Prostate gland (tissue), 2 donors: ENCODE data around the gene NNAT.

Experiments used
- POLR2A ChIP-seq: fragments of 450-650 bp; IDR thresholded peaks from one replicate; pipeline ENCODE4 v1.6.1; 2016; ENCODE audit warnings: antibody characterized with exemption, mild to moderate bottlenecking
- POLR2AphosphoS5 ChIP-seq: sonication (generic); formaldehyde crosslinking; IDR thresholded peaks from one replicate; pipeline ENCODE4 v1.6.1; 2017; ENCODE audit warnings: antibody characterized with exemption
- TF ChIP-seq, protein P1 (sequence below), 4 experiments: fragments of 200-600 bp in 2 of 4; fragments of 450-650 bp in 2 of 4; sonication (generic) in 2 of 4; IDR thresholded peaks; 1 replicate in 3 of 4; 2 replicates in 1 of 4; pipeline ENCODE4 v1.5.1; 2016 to 2019; ENCODE audit warnings: antibody characterized with exemption in 4 of 4, mild to moderate bottlenecking in 2 of 4, moderate library complexity in 2 of 4

- no peak for TF ChIP-seq POLR2AphosphoS5
- TF ChIP-seq, protein P1, sequence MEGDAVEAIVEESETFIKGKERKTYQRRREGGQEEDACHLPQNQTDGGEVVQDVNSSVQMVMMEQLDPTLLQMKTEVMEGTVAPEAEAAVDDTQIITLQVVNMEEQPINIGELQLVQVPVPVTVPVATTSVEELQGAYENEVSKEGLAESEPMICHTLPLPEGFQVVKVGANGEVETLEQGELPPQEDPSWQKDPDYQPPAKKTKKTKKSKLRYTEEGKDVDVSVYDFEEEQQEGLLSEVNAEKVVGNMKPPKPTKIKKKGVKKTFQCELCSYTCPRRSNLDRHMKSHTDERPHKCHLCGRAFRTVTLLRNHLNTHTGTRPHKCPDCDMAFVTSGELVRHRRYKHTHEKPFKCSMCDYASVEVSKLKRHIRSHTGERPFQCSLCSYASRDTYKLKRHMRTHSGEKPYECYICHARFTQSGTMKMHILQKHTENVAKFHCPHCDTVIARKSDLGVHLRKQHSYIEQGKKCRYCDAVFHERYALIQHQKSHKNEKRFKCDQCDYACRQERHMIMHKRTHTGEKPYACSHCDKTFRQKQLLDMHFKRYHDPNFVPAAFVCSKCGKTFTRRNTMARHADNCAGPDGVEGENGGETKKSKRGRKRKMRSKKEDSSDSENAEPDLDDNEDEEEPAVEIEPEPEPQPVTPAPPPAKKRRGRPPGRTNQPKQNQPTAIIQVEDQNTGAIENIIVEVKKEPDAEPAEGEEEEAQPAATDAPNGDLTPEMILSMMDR (IDR thresholded peaks at IDR 0.05) = no peak
- TF ChIP-seq POLR2A = no peak
Observed at GRCh38 chr20:37475252-37475651, 45.8 kb upstream of the NNAT start.
